ENCODE results near the gene SPOCK1.
"Not testable (repeated sequence)": the region's sequence is repeated elsewhere in the genome, so short reads cannot be mapped to it uniquely, and the experiment has no call there.

SPOCK1 gene

DNA sequence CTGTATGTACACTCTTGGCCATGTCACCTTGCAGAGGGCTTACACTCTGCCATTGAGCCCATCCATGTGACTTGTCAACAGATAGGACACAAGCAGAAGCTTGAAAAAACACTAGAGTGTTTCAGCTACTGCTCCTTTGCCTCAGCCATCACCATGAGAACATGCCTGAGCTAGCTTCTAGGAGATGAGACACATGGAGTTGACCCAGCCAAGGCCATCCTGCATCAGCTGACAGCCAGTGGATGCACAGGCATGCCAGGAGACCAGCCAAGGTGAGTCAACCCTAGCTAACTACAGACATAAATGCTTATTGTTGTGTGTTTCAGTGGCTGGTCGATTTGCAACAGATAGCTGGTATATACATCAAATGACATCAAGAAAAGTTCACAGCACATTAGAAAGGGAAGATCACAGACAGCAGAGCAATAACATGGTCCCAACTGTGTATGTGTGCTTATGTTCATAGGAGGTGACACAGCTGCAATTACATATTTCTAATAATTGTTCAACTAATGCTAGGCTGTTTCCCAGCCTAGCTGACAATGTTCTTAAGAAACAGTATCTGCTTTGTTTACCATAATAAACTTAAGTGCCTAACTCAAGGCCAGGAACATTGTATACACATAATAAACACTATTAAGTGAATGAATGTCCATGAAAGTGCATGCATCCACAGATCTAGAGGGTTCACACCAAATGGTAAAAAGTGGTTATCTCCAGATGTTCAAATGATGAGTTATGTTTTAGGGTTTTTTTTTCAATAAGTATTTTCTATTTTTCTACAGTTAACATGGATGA lies 105.7 kb downstream of the SPOCK1 start:
- DNase-seq, result no peak

DNA sequence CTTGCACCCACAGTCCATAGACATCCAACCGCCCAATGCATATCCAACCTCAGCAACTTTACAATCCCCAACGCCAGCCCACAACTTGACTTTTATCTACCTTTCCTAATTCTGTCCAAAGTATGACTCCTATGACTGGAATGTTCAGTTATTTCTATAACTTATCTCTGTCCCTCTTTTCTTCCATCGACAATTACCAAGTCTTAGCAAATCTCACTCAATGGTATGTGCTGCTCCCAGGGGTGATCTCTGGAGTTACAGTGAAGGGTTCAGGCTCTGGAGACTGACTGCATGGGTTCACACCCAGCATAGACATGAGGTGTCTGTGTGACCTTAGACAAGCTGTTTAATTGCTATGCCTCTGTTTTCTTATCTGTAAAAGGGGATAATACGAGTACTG lies 106.9 kb downstream of the SPOCK1 start:
- no peak for DNase-seq

DNA sequence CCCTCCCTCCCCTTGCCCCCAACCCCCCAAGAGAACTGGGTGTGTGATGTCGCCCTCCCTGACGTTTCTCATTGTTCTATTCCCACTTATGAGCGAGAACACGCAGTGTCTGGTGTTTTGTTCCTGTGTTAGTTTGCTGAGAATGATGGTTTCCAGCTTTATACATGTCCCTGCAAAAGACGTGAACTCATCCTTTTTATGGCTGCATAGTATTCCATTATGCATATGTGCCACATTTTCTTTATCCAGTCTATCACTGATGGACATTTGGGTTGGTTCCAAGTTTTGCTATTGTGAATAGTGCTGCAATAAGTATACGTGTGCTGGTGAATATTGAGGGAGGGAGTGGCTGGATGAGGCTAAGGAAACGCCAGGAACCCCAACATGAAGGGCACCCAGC lies 108.1 kb downstream of the SPOCK1 start:
- DNase-seq, result not testable (repeated sequence)

DNA sequence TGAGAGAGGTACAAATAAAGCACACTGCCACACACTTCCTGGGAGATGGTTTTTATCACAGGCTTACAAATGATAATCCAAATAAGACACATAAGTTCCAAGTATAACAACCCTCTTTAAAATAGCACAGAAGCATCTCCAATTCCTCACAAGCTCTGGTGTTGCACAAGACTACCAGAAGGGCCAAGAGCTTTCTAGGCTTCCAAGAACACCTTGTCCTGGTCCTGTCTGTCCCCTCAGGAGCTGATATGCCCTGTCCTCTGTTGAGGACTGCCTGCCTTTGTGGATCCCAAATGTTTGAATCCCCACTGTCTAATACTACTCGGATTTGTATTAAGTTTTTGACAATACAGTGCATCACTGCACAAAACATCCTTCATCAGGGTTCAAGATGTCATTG lies 110.1 kb downstream of the SPOCK1 start:
- no peak for DNase-seq

DNA sequence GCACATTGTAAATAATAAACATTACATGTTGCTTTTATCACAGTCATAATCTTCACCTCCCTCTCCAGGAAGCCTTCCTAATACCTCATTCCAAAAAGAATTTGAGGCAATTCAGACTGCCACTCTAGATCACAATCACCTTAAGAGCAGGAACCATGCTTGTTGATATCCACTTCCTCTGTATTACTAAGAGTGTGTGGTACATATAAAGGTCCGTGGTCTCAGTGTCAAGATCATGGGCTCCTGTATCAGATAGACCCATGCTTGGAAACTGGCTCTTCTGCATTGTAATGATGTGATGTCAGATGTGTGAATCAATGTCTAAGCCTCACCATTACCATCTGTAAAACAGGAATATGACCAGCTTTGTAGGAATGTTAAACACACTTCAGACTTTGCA lies 114.1 kb downstream of the SPOCK1 start:
- no peak for DNase-seq

DNA sequence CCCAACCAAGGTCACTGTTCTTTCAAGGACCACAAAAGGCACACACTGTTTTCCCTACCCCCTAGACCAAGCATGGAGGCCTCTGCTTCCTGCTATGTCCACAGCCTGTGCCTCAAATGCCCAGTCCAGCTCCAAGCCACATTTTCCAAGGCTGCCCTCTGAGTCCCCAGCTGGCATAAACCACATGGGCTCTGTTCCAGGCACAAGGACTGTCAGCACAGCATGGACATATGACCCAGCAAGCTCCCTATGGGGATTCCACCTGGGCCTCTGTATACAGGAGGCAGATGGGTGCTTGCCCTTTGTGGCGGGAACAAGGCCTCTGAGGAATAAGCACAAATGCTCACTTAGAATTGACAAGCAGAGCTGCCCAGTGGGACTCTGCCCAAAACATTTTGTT lies 115.2 kb downstream of the SPOCK1 start:
- DNase-seq, result no peak

DNA sequence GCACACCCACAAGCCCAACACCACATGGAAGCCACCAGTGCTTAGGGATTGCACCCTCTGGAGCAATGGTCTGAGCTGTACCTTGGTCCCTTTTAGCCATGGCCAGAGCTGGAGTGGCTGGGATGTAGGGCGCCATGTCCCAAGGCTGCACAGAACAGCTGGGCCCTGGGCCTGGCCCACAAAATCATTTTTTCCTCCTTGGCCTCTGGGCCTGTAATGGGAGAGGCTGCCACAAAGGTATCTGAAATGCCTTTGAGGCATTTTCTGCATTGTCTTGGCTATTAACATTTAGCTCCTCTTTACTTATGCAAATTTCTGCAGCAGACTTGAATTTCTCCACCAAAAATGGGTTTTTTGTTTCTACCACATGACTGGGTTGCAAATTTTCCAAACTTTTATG lies 117.6 kb downstream of the SPOCK1 start:
- DNase-seq, result no peak

DNA sequence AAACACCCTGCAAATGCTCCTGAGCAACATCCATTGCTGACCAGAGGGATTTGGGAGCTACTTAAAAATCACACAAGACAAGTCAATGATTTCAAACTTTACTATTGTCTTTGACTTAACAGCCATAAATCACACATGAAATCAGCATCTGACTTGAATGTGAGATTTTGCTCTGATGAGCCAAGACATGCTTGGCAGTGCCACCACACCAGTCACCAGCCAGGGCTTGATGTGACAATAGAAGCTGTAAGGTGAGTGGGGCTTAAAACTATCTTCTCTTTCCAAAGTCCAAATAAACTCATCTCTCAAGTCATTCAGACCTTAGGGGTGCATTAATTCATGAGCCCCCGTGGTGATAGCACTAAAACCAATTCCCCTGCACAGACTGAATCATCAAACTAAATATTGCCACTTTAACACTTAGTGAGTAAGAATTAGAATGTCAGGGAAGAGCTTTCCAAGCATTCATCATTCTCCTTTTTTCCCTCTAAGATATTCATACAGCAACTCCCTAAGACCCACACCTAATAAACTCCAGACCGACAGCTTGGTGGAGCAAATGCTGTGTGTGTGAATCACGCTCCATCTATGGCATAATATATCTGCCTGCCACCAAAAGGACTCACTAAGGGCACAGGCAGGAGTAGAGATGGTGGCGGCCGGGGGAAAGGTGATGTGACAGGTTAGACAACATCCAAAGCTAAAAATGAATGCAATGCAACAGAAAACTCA lies 119.4 kb downstream of the SPOCK1 start:
- DNase-seq, result no peak

DNA sequence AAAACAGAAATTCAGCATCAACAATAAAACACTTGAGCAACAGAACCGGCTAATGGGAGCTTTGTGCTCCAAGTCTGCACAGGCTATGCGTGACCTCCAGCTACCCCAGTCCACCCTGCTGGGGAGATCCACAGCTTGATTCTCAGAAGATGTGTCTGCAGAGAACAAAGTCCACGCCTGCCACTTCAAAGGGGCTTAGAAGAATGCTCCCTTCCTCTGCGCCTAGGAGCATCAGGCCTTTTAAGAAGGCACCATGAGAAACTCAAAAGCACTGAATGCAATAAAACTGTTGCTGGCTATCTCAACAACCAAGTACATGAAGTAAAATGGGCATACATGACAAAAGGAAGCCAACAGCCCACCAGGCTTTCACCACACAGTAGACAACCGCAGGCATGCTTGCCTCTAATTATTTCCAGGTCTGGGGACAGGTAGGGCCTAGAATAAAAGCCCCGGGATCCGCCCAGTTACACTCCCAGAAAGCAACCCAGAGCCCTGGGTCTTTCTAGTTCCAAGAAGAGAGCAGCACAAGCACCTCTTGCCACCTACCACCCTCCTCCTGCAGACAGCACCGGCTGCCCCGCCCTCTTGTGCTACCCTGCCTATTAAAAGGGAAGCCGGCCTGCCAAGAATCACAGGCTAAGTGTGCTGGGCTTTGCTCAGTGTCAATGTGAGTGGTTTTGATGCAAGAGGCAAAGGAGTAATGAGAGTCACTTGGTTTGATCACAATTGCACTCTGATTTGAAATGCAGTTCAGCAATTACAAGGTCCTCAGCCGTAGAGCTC lies 123.2 kb downstream of the SPOCK1 start:
- DNase-seq, result no peak

DNA sequence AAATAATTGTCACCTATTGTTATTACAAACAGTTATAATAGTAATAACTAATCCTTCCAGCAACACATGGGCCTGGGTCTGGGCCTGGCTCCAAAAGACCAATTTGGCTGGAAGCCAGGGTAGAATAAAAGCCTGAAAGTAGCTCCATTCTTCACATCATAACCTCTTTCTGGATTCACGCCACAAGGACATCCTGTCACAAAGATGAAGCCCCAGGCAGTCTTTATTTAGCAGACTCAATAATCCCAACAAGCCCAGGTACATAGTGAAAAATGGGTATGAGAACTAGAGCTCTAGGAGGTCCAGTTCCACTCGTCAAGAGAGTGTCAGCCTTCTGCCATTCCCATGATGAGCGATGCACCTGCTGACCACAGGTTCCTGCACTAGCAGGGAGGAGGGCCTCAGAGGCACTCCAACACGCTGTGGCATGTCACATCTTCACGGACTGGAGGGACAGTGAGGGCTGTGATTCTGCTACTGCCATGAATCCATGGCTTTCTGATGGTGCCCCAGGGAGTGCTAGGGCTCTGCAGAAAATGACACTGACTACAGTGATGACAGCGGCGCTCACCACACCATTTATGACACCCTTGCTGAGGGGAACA lies 124.9 kb downstream of the SPOCK1 start:
- DNase-seq, result no peak

DNA sequence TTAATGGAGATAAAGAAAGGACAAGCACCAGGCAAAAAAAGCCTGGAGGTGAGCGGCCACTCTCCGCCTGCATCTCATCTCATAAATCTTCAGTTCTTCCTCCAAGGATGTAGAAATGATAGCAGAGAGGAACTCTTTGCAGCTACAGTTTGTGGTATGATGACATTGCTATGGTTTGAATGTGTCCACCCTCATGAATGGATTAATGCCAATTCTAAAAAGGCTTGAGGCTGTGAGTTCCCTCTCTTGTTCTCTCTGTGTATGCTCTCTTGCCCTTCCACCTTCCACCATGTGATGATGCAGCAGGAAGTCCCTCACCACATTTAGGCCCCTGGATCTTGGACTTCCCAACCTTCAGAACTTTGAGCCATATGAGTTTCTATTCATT lies 126.4 kb downstream of the SPOCK1 start:
- DNase-seq, result no peak

DNA sequence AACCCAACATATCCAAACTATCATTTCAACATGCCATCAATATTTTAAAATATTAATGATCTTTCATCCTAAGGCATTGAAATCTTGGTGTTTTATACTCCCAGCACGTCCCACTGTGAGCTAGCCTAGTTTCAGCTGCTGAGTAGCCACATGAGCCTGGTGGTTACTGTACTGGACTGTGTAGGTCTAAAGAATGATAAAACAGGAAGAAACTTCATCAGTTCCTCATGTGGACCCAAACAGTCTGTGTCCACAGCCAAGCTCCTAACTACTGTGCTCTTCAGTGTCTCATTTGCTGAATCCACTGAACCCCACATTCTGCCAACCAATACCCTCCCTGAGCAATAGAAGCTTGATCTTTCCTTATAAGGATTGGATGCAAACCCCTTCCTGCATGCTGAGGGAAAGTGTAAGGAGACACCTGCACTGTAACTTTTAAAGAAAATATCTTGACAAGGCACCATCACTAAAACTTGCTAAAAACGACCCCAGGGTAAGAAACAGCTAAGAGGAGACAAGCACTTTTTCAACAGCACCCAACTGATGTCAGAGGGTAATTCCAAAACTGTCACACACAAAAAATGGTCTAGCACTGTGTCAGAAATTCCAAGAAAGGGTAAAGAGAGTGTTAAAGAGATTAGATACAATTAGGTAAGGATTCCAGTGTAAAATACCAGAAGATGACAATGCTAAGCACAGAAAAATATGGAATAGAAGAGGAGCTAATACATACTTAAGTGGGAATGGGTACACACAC lies 126.9 kb downstream of the SPOCK1 start:
- no peak for DNase-seq

DNA sequence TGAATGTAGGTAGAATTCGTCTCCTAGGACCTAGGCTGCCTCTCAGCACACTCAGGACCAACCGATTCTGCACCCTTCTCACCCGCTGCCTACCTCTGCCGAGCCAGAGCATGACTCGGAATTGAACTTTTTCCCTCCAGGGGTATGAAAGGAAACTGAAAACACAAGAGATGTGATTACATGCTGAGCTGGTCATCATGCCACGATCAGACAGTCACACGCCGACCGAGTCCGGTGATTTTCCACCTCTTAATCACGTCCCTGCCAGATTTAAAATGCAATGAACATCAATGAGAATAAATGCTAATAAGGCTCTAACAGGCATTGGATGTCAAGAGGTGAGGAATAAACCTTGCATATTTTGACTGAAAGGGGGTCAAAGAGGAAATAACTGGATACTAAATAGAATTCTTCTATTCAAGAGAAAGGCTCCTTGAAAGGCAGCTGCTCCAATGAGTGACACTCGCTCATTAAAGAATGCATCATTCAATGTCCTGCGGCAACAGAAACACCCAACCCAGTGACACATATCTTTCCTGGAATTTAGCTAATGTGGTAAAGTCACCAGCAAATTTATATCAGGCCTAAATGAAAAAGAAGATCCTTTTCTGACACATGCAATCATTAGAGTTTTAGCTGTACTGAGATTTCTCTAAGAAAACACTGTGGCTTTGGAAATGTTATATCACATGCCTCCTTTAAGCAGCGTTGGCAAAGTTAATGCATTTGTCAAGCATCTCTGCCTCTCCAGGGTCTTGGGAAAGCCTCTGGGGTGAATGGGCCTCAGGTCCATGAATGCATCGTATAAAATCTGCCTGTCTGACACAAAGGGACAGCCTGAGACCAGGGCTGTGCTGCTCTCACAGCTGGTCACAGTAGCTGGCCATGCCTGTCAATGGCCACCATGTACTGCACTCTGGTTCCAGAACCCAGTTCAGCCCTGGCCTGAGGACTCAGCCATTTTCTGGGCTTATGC lies 128.7 kb downstream of the SPOCK1 start:
- DNase-seq, result no peak

DNA sequence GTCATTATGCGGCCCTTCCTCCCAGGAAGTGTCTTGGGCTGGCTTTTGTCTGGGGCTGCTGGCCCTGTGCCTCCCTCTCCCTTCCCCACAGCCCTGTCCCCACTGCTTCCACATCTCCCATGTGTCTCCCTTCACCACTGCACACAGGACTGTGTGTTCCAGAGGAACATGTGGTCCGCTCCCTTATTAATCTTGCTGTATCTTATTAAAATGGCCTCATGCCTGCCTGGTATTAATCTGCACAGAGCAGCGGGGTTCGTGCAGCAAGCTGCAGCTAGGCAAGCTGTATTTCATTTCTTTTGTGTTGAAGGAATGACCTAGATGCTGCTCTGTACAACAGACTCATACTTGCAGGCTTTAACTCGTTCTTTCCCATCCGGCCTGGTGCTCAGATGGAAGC lies 130.5 kb downstream of the SPOCK1 start:
- DNase-seq, result no peak

DNA sequence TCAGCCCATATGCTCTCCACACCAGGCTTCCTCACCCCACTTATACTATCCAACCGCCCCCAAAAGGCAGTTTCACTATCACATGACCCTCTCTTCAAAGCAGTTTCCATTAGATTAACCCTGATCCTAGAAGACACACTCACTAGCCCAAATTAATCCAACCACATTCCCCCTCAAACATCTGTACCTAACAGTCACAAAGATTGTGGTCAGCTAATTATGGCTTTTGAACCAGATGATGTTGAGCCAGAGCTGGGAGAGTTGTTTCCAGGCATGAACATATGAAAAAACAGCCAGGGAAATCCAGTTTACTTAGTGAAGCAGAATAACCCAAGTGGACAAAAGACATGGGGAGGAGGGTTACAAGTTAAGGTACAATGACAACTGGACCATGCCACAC lies 131.2 kb downstream of the SPOCK1 start:
- no peak for DNase-seq

DNA sequence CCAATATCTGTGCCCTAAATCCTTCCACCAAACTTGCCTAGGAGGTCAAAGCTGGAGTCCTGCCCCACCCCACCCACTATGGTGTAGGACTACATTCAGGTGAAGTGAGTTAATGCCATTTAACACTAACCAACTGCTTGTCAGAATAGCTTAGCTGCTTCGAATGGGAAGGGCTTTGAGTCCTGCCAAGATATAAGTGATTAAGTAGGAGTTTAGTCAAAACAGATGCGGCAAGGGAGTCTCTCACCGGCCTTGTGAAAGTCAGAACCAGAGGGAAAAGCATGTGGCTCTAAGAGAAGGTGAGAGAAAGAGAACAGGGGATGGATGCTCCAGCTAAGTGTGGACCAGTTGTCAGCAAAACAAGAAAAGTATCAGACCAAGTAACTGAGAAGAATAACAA lies 132.6 kb downstream of the SPOCK1 start:
- no peak for DNase-seq

DNA sequence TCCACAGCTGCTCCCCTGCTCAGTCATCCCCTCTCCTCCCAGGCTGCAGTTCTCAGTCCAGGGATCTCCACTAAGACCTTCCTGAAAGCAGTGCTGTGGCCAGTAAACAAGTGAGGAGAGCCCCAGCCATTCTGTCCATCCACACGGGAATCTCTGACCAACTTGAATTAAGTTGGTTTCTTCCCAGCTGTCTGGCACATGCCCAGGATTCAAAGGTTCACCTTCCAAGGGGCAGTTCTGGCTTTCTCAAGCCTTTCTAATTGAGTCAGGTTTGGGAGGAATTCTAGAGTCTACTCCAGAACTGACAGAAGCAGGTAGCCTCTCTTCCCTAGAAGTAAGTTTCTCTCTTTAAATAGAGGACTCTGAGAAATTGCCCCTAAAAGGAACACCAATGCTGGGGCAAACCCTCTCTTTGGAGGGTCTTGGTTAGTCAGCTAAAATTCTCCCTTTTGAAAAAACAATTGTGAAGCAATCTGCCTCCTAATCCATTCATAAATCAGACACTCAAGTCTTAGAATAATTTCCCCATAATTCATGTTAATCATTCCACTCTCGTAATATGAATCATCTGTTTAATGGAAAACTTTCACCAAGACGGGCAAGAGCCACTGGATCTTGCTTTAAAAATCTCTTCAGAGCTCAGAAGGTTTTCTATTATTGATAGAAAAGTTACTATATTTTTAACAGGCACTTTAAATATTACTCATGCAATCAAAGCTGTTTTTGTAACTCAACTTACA lies 133.8 kb downstream of the SPOCK1 start:
- DNase-seq, result no peak

DNA sequence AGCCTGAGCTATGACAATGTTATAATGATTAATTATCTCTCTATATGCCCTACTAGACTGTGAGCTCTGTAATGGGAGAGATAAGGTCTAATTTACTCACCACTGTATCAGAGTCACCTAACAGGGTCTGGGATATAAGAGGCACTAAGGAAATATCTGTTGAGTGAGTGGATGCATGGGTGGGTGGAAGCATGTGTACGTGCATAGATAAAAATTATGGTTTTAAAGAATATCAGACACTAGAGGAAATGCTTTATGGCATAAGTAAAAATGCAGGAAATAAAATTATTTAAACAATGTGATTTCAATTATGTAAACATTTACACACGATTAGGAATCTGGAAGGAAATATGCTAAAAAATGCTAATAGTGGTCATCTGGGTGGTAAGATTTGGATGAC lies 137.8 kb downstream of the SPOCK1 start:
- no peak for DNase-seq

DNA sequence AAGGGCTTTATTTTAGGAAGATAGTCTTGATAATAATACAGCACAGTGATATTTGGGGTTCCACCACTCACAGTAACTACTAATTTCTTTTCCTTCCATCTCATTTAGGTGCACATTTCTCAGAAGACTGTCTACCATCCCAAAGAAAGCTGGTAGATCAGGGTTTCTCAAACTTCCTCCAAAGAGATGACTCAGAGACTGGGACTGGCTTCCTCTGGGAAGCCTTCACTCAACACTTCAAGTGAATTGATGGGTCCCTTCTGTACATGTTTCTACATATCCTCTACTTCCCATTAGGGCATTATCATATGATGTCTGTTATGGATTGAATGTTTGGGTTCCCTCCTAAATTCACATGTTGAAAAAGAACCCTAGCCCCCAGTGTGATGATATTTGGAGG lies 138.5 kb downstream of the SPOCK1 start:
- no peak for DNase-seq

DNA sequence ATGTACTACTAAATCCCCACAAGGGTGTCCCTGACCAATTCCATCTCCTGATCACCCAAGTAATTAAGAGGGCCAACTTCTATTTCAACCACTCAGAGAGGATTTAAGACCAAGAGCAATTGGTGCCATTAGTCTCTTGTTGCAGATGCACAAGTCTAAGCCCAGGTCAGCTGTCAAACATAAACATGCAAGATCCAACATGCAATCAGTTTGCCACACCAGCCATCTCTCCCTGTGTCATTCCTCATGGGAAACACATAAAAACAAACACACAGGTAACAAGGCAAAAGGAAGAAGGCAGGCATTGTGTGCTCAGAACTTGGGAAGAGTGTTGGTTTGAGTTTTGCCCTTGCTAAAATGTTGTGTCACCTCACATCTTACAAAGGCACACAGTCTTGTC lies 139.2 kb downstream of the SPOCK1 start:
- no peak for DNase-seq

DNA sequence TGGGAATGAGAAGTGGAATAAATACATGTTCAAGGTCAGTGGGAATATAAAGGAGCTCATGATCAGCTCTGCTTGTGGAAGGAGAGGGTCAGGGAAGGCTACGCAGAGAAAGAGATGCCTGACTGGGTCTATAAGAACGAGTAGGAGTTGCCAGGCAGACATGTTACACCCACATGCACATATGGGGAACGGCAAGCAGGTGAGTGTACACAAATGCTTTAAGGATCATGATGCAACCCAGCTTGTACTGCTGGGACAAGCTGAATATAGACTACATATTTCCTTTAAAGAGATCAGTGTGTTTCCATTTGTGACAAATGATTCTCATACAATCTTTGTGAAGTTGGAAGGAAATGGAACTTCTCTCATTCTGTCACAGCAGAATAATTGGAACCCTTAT lies 141.7 kb downstream of the SPOCK1 start:
- DNase-seq, result no peak

Measured in CD4-positive, alpha-beta T cell treated with Interleukin-6 for 4 hours (primary cell).